Upper lobe of right lung (tissue), 1 donor: ENCODE data around the gene TRO. TPM values are rescaled to one million over a fixed set of nuclear protein-coding genes. Genes with fewer than 3 reads are reported as not detected.

Experiments used
- ATAC-seq: fragments of 200-7000 bp; cut with Tn5 transposase; one replicate; pipeline ENCODE4 v1.9.1; 2020; ENCODE audit warnings: mild to moderate bottlenecking, moderate library complexity
- DNase-seq: peaks from one replicate; pipeline ENCODE4 v3.0.0-alpha.2; 2020
- H3K27ac ChIP-seq: fragments of 200-600 bp; one replicate; pipeline ENCODE4 v1.8.0; 2022
- H3K27me3 ChIP-seq: fragments of 200-600 bp; one replicate; pipeline ENCODE4 v1.8.0; 2022; ENCODE audit warnings: mild to moderate bottlenecking
- H3K36me3 ChIP-seq: fragments of 200-600 bp; one replicate; pipeline ENCODE4 v1.8.0; 2022
- H3K4me1 ChIP-seq: fragments of 200-600 bp; one replicate; pipeline ENCODE4 v1.8.0; 2022
- H3K4me3 ChIP-seq: fragments of 200-600 bp; one replicate; pipeline ENCODE4 v1.8.0; 2022; ENCODE audit warnings: mild to moderate bottlenecking
- H3K9me3 ChIP-seq: fragments of 200-600 bp; one replicate; pipeline ENCODE4 v1.8.0; 2022
- intact Hi-C: fragments of 100-400 bp; cut with DNase I; formaldehyde crosslinking; loops from one replicate; pipeline ENCODE4 v1.11.0; 2022
- long read RNA-seq: library from polyadenylated mRNA; unstranded; transcript quantifications from one replicate; pipeline ENCODE4 v2.0.0, GENCODE V29; 2021
- total RNA-seq: library from RNA; stranded (reverse); fragmentation: NEBNext Ultra II Directional; extraction: Animal tissue kit (Norgen Biotek cat#: 25700); gene quantifications from one replicate; pipeline ENCODE4 v1.2.1, GENCODE V29; 2021
- TF ChIP-seq, protein P1 (sequence below): fragments of 200-600 bp; IDR thresholded peaks from one replicate; pipeline ENCODE4 v1.8.0; 2022; ENCODE audit warnings: antibody characterized with exemption
- donor health status: DM: no; HTN: yes; CAD: no; lungs with severe emphysema.

The TRO gene, protein sequence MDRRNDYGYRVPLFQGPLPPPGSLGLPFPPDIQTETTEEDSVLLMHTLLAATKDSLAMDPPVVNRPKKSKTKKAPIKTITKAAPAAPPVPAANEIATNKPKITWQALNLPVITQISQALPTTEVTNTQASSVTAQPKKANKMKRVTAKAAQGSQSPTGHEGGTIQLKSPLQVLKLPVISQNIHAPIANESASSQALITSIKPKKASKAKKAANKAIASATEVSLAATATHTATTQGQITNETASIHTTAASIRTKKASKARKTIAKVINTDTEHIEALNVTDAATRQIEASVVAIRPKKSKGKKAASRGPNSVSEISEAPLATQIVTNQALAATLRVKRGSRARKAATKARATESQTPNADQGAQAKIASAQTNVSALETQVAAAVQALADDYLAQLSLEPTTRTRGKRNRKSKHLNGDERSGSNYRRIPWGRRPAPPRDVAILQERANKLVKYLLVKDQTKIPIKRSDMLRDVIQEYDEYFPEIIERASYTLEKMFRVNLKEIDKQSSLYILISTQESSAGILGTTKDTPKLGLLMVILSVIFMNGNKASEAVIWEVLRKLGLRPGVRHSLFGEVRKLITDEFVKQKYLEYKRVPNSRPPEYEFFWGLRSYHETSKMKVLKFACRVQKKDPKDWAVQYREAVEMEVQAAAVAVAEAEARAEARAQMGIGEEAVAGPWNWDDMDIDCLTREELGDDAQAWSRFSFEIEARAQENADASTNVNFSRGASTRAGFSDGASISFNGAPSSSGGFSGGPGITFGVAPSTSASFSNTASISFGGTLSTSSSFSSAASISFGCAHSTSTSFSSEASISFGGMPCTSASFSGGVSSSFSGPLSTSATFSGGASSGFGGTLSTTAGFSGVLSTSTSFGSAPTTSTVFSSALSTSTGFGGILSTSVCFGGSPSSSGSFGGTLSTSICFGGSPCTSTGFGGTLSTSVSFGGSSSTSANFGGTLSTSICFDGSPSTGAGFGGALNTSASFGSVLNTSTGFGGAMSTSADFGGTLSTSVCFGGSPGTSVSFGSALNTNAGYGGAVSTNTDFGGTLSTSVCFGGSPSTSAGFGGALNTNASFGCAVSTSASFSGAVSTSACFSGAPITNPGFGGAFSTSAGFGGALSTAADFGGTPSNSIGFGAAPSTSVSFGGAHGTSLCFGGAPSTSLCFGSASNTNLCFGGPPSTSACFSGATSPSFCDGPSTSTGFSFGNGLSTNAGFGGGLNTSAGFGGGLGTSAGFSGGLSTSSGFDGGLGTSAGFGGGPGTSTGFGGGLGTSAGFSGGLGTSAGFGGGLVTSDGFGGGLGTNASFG (N-terminal part only)
- 2.7 TPM for total RNA-seq
- long read RNA-seq, partial matches to known transcripts, result 1 of 1 reads
- long read RNA-seq, other reads (novel, unspliced or antisense), result 0 of 1 reads

DNA sequence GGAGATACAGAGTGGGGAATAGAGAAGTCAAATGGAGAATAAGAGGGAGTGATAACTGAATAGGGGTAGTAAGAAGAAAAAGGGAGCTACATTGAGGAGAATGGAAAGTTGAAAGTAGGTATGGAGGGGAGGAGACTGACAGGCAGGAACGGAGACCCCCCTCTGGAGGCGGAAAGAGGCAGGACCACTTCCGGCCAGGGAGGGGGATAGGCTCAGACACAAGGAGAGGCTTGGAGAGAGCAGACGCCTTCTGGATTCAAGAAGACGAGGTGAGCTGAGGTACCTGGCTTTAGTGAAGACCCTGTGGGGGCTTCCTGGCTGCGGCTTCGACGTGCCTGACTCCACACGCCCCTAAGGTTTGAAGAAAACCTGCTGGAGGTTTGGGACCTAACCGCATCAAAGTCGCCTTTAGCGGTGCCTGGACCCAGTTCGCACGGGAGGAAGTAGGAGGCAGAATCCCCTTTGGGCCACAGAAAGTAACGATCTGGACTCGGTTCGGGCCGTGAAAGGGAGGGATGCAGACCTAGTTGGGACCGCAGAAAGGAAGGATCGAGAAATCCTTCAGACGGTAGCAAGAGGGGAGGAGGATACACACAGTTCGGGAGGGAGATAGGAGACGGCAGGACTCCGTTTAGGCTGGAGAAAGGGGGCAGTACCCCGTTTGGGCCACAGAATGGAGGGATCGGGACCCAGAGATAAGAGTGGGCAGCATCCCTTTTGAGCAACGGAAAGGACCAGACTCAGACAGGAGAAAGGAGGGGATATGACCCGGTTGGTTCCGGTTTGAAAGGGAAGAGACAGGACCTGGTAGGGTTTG, at the start of gene TRO:
TRO (plus strand) TSS at position 215 of the 817 bp plus-strand sequence. CDS start 1,423 bp downstream, outside the sequence.
- Histone ChIP-seq H3K27me3 (no peaks in the 10 kb centered on the region), H3K4me3 (peak within 1 kb of the TSS; percentile 48), H3K27ac (no peak within 1 kb of the TSS), H3K4me1 (no peaks in the 10 kb centered on the region), H3K9me3 (no peaks in the 10 kb centered on the region), H3K36me3 (no peaks in the 10 kb centered on the region)
- TF ChIP-seq, protein P1, sequence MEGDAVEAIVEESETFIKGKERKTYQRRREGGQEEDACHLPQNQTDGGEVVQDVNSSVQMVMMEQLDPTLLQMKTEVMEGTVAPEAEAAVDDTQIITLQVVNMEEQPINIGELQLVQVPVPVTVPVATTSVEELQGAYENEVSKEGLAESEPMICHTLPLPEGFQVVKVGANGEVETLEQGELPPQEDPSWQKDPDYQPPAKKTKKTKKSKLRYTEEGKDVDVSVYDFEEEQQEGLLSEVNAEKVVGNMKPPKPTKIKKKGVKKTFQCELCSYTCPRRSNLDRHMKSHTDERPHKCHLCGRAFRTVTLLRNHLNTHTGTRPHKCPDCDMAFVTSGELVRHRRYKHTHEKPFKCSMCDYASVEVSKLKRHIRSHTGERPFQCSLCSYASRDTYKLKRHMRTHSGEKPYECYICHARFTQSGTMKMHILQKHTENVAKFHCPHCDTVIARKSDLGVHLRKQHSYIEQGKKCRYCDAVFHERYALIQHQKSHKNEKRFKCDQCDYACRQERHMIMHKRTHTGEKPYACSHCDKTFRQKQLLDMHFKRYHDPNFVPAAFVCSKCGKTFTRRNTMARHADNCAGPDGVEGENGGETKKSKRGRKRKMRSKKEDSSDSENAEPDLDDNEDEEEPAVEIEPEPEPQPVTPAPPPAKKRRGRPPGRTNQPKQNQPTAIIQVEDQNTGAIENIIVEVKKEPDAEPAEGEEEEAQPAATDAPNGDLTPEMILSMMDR, result no peak
- ATAC-seq, result no peak
- intact Hi-C loops, result no loop called here
- no peak for DNase-seq

DNA sequence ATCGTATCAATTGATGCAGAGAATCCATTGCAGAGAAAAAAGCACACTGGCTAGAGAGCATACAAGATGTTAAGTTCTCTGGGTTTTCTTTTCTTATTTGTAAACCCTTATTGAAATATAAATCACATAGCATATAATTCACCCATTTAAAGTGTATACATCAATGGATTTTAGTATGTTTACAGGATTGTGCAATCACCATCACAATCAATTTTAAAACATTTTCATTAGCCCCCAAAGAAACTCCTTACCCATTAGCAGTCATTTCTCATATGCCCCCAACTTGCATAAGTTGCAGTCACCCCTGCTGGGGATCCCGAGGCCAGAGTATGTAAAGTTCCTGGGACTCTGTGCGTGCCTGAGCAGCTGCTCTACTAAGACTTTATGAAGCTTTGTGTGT, 34.9 kb upstream of the TRO start:
- intact Hi-C loops, result no loop called here
- TF ChIP-seq, protein P1, result no peak

DNA sequence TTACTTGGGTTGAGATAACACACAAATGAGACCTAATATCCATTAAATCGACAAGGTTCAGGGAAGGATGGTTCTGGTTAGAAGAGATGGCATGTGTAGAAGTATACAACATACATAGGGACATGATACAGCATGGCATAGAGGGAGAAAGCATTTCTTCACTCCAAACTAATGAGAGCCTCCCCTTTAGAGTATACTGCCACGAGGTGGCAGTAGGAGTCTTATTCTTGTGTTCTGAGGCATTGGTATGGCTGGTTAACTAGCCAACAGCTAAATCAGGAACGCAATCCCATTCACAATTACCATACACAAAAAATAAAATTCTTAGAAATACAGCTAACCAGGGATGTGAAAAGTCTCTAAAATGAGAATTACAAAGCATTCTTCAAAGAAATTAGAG, 29.1 kb upstream of the TRO start:
- DNase-seq (no peak), ATAC-seq (peak; percentile 68)
- Histone ChIP-seq H3K27me3 (no peaks in the 10 kb centered on the region), H3K4me3 (no peak overlapping the region), H3K4me1 (no peaks in the 10 kb centered on the region), H3K36me3 (no peaks in the 10 kb centered on the region), H3K27ac (no peak overlapping the region), H3K9me3 (no peaks in the 10 kb centered on the region)
- TF ChIP-seq, protein P1, result peak; percentile 47
- intact Hi-C loops, result no loop called here

More for the DNA sequence above, 34.9 kb upstream of the TRO start:
- no peak overlapping the region for H3K4me3 ChIP-seq
- DNase-seq (no peak), ATAC-seq (no peak)
- no peaks in the 10 kb centered on the region for H3K9me3 ChIP-seq
- H3K36me3 ChIP-seq, result no peaks in the 10 kb centered on the region
- H3K27me3 ChIP-seq, result no peaks in the 10 kb centered on the region
- no peaks in the 10 kb centered on the region for H3K4me1 ChIP-seq
- no peak overlapping the region for H3K27ac ChIP-seq

DNA sequence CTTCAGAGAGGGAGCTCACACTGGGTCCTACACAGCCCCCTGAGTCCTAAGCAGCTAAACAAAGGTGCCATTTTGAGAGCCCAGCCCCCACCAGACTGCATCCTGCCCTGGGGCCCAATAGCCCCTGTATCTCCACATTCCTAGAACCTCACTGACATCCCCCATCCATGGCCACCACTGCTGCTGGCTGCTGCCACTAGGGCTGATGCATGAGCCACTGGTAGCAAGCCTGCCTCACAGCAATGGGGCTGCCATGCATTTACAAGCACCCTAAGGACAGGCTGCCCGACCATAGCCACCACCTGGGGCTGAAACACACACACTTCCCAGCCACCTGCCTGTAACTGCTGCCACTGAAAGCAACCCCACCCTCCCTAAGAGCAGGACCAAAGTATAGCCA, 26.5 kb upstream of the TRO start:
- no peak overlapping the region for H3K27ac ChIP-seq
- no peaks in the 10 kb centered on the region for H3K4me1 ChIP-seq
- TF ChIP-seq, protein P1, result no peak
- H3K9me3 ChIP-seq, result no peaks in the 10 kb centered on the region
- H3K4me3 ChIP-seq, result no peak overlapping the region
- no peaks in the 10 kb centered on the region for H3K36me3 ChIP-seq
- intact Hi-C loops, result no loop called here
- DNase-seq, result no peak
- ATAC-seq, result no peak
- no peaks in the 10 kb centered on the region for H3K27me3 ChIP-seq
